ENCODE measurements around the gene AKAP13.
A peak's percentile ranks its signal among the peaks of the same experiment; 100 is the strongest.

AKAP13 gene

GRCh38 chr15:85770096-85771041 lies 390.0 kb downstream of the AKAP13 start:
- DNase-seq (ENCODE audit: low spot score) = no peak

GRCh38 chr15:85771271-85771670 lies 390.9 kb downstream of the AKAP13 start:
- no peak for DNase-seq (ENCODE audit: low spot score)

GRCh38 chr15:85771781-85772445 lies 391.5 kb downstream of the AKAP13 start:
- DNase-seq (ENCODE audit: low spot score) = no peak

GRCh38 chr15:85772668-85773067 lies 392.3 kb downstream of the AKAP13 start:
- DNase-seq (ENCODE audit: low spot score) = no peak

GRCh38 chr15:85773249-85773648 lies 392.8 kb downstream of the AKAP13 start:
- DNase-seq (ENCODE audit: low spot score) = no peak

GRCh38 chr15:85773970-85774369 lies 393.6 kb downstream of the AKAP13 start:
- DNase-seq (ENCODE audit: low spot score) = no peak

- no peak for DNase-seq (ENCODE audit: low spot score)
These were observed 397.1 kb downstream of the AKAP13 start for GRCh38 chr15:85777250-85778106.

- no peak for DNase-seq (ENCODE audit: low spot score)
These were observed 397.8 kb downstream of the AKAP13 start for GRCh38 chr15:85778107-85778776.

- DNase-seq (ENCODE audit: low spot score) = no peak
These were observed 398.8 kb downstream of the AKAP13 start for GRCh38 chr15:85779249-85779648.

- DNase-seq (ENCODE audit: low spot score) = no peak
These were observed 400.0 kb downstream of the AKAP13 start for GRCh38 chr15:85780225-85780985.

- no peak for DNase-seq (ENCODE audit: low spot score)
These were observed 400.7 kb downstream of the AKAP13 start for GRCh38 chr15:85781099-85781498.

GRCh38 chr15:85782064-85782463 lies 401.7 kb downstream of the AKAP13 start:
- DNase-seq (ENCODE audit: low spot score) = no peak

GRCh38 chr15:85785887-85786780 lies 405.7 kb downstream of the AKAP13 start:
- DNase-seq (ENCODE audit: low spot score) = peak; percentile 74

- no peak for DNase-seq (ENCODE audit: low spot score)
These were observed 406.3 kb downstream of the AKAP13 start for GRCh38 chr15:85786781-85787114.

GRCh38 chr15:85788771-85789495 lies 408.5 kb downstream of the AKAP13 start:
- DNase-seq (ENCODE audit: low spot score) = no peak

- no peak for DNase-seq (ENCODE audit: low spot score)
These were observed 409.1 kb downstream of the AKAP13 start for GRCh38 chr15:85789496-85789875.

GRCh38 chr15:85792102-85792731 lies 411.8 kb downstream of the AKAP13 start:
- DNase-seq (ENCODE audit: low spot score) = no peak

GRCh38 chr15:85792912-85793590 lies 412.6 kb downstream of the AKAP13 start:
- no peak for DNase-seq (ENCODE audit: low spot score)

All from hepatic stellate cell (primary cell).